HG02610 (cell line): ENCODE data around the gene SYT7.

Experiments used
- ATAC-seq: cut with Tn5 transposase; IDR thresholded peaks from one replicate; pipeline ENCODE4 v1.9.1; 2021; ENCODE audit warnings: mild to moderate bottlenecking, moderate library complexity; ENCODE audit not compliant: unreplicated experiment

Gene SYT7

GRCh38 chr11:61609000-61609979 lies 28.4 kb upstream of the SYT7 start:
- no peak for ATAC-seq

GRCh38 chr11:61607920-61608599 lies 27.2 kb upstream of the SYT7 start:
- ATAC-seq = no peak

GRCh38 chr11:61607426-61607825 lies 26.6 kb upstream of the SYT7 start:
- no peak for ATAC-seq

DNA sequence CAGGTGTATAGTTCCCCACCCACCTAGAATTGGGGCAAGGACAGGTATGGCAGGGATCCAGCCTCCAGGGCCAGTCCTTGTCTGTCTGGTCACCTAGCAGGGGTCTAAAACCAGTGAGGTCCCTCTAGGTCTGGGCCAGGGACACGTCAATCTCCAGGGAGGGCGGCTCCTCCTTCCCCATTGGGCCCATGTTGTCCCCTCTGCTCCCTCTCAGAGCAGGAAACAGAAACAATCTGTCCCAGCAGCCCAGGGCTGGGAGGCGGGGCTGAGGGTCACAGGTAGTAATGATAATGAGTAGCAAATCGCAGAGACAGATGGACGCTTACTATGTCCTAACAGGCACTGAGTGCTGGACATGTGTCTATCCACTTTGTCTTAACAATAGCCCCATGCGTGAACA lies 22.8 kb upstream of the SYT7 start:
- ATAC-seq = no peak

DNA sequence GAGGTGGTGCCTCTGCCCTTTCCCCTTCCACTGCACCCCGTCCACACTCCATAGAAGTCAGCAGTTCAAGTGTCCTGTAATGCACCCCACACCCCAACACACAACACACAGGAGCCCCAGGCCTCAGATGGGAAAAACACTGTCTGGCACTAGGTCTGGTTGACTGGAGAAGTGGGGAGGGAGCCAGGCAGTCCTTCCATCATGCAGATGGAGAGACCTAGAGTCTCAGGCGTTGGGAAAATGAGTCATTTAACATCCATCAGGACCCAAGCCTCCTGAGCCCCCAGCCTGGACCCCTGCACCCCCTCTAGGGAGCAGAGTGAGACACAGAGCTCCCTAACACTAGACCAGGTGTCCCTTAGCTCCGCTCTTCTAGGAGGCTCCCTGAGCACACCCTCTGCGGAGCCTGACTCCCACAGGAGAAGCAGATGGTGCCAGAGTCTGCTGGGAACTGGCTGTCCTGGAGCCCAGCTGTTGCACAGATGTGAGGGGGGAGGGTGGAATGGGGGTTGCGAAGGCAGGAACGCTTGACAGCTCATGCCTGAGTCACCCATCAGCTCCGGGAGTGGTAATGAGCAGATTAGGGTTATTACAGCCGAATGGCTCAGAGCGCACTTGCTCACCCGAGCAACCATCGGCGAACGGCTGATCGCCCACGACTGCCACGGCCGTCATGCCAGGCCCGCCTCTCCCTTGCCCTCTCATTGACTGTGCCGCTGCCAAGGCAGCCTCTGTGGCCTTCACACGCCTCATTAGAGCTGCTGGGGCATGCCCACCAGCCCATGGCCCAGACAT lies 22.1 kb upstream of the SYT7 start:
- ATAC-seq = no peak

GRCh38 chr11:61601512-61601911 lies 20.6 kb upstream of the SYT7 start:
- ATAC-seq = no peak

GRCh38 chr11:61599968-61600710 lies 19.3 kb upstream of the SYT7 start:
- ATAC-seq = no peak

GRCh38 chr11:61598886-61599868 lies 18.3 kb upstream of the SYT7 start:
- no peak for ATAC-seq

DNA sequence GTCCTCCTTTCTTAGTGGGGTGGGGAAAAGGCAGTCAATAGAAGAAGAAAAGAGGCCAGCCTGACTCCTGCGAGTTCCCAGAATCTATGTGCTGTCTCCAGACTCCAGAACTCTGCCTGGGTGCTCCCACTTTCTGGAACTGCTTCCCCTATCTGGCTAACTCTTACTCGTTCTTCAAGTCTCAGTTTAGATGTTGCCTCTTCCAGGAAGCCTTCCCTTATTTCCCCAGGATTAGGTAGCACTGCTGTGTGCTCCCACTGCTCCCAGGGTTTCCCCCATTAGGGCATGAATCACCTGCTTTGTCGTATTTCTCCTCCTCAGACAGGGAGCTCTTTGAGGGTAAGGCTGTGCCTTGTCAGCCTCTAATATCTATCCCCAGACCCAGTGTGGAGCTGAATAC lies 17.5 kb upstream of the SYT7 start:
- no peak for ATAC-seq

GRCh38 chr11:61596990-61597389 lies 16.1 kb upstream of the SYT7 start:
- ATAC-seq = no peak

DNA sequence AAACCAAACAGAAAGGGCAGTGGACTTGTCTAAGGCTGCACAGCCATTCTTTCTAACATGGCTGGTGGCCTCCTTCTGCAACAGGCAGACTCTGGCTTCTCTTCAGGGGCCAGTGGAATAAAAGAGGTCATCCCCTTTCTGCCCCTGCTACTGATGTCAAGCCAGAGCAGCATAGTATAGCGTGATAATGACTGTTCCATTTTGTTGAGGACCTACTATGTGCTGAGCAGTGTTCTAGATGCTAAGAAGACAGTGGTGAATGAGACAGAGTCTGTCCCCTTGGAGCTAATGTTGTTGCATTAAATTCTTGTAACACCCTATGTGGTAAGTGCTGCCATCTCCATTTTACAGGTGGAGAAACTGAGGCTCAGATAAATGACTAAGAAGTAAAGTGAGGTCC lies 15.7 kb upstream of the SYT7 start:
- ATAC-seq = no peak

DNA sequence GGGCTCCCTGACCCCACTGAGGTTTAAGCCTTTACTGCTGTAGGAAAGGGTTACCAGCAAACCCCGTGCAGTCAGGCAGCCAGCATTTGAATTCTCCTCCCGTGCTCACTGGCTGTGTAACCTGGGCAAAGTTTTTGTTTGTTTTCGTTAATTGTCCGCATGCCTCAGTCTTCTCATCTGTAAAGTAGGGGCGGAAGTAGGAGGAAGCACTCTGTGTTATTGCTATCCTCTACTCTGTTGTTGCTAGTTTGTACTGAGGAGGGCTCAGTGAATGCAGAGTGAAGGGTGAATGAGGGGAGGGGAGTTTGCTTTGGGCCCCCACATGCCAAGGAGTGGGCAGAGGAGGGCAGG lies 14.0 kb upstream of the SYT7 start:
- no peak for ATAC-seq

GRCh38 chr11:61593151-61593550 lies 12.3 kb upstream of the SYT7 start:
- ATAC-seq = no peak

DNA sequence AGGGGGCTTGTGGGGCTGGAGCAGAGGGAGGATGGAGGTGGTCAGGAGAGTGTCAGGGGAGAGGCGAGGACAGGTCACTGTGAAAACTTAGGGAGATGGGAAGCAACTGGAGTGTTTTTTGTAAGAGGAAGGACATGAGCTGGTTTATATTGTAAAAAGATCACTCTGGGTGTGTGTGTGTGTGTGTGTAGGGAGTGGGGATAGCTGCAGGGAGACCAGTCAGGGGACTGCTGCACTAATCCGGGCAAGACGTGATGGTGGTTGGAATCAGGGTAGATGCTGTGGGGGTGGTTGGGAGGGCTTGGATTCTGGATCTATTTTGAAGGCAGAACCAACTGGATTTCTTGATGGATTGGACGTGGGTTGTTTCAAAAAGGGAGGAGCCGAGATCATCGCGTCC lies 11.3 kb upstream of the SYT7 start:
- no peak for ATAC-seq

DNA sequence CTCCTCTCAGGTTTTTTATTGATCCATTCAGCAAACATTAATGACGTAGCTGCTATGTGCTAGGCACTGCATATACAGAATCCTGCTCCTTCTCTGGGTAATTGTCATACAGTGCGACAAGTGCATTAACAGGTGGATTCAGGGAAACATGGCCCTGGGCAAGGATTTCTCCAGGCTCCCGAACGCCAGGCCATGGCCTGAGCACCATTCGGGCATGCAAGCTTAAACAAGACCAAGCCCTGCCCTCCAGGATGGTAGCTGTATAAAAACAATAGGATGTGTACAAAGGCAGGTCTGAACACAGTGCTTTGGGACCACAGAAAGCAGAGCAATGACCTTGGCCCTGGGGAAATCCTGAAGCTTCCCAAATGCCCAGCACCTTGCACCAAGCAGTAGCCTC lies 9.1 kb upstream of the SYT7 start:
- ATAC-seq = no peak

GRCh38 chr11:61588728-61589191 lies 7.9 kb upstream of the SYT7 start:
- no peak for ATAC-seq

GRCh38 chr11:61587951-61588727 lies 7.3 kb upstream of the SYT7 start:
- ATAC-seq = no peak

DNA sequence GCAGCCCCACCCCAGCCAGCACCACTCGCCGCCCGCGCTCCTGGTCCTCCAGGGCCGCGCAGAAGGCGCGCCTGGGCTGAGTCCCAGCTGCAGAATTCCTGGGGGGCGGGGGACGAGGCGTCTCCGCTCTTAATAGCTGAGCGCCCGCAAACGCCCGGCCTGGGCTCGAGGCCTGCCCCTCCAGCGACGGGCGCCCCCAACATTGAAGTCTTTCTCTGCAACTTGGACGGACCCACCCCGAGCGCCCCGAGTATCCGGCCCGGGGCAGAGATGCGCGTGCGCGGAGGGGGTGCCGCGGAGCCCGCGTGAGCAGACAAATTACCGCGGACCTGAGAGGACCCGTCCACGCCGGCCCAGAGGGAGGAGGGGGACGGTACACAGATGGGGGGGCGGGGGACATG lies 6.7 kb upstream of the SYT7 start:
- ATAC-seq = no peak
